T-helper 2 cell treated with Interferon-gamma antibody and Interleukin-4, amounts not matched to agents 100 ng/mL and 5 ng/mL, for 36 hours (primary cell): ENCODE results near the gene DPP3. TPM values are rescaled to one million over a fixed set of nuclear protein-coding genes. Genes with fewer than 3 reads are reported as not detected.

ENCODE experiments used
- intact Hi-C: fragments of 100-400 bp; cut with micrococcal nuclease; formaldehyde crosslinking; loops from one replicate; pipeline ENCODE4 v1.15.1; 2023
- total RNA-seq: library from RNA; stranded (reverse); gene quantifications from 2 replicates; pipeline ENCODE4 v1.2.3, GENCODE V29; 2022

DPP3 gene
- total RNA-seq, 1 donor from 2014 or later, result 89.6 TPM

DNA sequence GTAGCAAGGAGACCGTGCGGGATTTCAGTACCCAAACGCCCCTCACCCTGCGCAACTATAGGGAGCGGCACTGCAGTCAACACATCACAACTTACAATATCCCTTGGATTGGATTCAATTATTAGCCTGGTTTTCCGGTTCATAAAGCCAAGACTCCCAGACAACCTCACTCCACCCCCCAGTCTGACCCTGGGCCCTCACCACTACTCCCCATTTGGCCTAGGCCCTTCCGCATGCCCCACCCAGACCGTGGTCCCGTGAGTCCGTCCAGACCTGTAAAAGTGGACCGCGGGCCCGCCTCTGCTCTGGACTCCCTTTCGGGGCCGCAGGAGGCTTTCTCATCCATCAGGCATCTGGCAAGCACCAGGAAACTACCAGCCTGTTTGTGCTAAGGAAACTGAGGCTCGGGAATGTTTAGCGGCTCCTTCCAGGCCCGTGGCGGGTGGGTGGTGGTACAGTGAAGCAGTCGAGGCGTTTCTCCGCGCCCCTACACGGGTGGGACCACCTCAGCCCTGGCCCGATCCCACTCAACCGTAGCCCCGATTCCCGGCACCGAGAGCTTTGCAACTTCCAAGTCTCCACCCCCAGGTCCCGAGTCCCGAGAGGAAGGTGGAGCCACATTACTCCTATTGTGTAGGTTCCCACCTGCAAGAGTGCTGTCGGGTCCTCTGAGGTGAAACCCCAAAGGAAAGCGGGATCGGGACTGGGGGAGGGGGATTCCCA is 679 bp upstream of the DPP3 start:
- intact Hi-C loops, result loop anchor here (1.0 to 5.0 kb wide), 8 partner anchors 13 to 862 kb away; partner anchors contain the start of genes ACTN3, BBS1, PCNX3 and PELI3

DNA sequence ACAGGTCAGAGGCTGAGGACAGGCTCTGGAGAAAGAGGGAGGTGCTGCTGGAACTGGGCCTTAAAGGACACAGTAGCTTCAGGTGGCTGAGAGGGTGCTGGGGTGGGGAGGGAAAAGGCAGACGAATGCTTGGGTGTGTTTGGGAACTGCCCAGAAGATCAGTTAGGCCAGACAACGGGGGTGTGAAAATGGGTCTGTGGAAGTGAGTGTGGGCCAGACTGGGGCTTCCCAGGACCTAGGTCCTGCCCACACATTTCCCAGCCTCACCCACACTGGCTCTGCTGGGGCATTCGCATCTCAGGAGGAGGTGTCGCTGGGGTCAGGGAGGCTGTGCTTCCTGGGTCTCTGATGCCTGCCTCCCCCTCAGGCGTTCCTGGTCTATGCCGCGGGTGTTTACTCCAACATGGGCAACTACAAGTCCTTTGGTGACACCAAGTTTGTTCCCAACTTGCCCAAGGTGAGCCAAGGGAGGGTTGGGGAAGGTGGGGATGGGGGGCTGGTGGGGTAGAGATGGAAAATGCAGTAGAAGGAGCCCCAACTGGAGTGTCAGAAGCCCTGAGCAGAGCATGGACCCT is 4.7 kb downstream of the DPP3 start:
- intact Hi-C loops, result loop anchor here (5.0 kb wide), 1 partner anchor 868 kb away; the partner anchor contains the start of gene PCNX3

DNA sequence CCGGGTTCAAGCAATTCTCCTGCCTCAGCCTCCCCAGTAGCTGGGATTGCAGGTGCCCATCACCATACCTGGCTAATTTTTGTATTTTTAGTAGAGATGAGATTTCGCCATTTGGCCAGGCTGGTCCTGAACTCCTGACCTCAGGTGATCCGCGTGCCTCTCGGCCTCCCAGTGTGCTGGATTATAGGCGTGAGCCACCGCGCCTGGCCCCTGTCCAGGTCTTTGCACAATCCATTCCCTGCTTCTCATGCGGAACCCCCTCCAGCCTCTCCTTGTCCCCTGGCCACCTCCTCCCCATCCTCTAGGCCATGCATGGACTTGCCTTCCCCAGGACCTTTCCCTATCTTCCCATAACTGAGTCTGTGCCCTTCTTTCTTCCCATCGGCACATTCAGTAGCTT is 8.7 kb downstream of the DPP3 start:
- intact Hi-C loops, result no loop called here

DNA sequence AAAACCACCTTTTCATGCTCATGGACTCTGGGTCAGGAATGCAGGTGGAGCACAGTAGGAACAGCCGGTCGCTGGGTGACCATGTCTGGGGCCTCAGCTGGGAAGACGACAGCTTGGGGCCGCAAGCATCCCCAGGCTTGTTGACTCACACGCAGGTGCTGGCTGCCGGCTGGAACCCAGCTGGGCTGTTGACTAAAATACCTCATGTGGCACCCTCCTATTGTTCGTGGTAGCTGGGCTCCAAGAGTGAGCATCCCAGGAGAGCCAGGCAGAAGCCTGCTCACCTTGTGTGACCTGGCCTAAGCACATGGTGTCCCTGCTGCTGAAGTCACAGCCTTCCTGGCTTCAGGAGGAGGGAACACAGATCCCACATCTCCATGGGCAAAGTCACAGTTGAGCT is 9.4 kb downstream of the DPP3 start:
- intact Hi-C loops, result no loop called here

DNA sequence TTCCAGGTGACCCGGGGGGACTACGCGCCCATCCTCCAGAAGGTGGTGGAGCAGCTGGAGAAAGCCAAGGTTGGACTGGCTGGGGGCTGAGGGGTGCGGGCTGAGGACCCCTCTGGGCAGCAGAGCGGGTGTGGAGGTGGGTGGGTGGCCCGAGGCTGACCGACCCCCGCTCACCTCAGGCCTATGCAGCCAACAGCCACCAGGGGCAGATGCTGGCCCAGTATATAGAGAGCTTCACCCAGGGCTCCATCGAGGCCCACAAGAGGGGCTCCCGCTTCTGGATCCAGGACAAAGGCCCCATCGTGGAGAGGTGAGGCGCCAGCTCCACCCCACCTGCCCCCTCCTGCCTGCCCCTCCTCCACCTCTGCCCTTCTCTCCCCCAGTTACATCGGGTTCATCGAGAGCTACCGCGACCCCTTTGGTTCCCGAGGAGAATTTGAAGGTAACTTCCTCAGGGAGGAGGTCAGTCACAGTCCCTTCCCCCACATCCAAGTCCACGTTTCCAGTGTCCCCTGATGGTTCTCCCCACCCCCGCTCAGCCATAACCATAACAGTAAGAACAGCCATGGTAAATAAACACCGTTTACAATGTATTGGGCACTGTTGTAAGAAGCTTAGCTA is 11.2 kb downstream of the DPP3 start:
- intact Hi-C loops, result no loop called here

DNA sequence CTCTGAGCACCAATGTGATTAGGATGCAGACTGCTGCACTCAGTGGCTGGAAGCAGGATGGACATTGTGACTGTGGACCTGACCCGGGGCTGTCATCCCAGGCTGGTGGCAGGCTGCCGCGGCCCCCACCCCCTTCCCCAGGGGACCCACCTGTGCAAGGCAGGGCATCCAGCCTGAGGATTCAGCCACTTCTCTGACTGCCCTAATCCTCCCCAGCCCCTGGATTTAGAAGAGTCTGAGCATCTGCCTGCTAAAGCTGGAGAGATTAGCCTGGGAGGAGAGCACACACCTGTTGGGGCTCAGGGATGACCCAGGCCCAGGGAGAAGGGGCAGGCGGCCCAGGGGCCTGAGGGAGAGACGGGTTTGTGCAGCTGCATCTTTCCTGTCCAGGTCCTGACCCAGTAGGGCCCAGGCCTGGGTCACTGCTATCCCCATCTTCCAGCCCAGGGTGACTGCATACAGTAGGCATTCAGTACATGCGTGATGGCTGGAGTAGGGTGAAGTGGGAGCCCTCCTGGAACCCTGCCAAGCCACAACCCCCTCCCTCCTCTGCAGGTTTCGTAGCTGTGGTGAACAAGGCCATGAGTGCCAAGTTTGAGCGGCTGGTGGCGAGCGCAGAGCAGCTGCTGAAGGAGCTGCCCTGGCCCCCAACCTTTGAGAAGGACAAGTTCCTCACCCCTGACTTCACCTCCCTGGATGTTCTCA is 12.1 kb downstream of the DPP3 start:
- intact Hi-C loops, result no loop called here

DNA sequence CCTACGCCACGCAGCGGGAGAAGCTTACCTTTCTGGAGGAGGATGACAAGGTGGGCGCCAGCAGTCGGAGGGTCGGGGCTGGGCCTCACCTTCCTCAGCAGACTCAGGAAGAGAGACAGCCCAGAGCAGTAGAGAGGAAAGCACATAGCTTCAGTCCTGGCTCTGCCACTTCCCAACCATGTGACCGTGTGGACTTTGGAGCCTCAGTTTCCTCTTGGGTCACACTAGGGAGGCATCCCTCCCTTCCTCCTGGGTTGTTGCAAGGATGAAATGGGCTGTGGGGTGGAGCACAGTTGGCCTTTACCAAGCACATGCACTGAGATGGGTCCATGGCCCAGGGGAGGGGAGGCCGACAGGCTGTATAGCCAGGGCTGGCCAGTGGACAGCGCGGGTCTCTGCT is 12.9 kb downstream of the DPP3 start:
- intact Hi-C loops, result no loop called here

DNA sequence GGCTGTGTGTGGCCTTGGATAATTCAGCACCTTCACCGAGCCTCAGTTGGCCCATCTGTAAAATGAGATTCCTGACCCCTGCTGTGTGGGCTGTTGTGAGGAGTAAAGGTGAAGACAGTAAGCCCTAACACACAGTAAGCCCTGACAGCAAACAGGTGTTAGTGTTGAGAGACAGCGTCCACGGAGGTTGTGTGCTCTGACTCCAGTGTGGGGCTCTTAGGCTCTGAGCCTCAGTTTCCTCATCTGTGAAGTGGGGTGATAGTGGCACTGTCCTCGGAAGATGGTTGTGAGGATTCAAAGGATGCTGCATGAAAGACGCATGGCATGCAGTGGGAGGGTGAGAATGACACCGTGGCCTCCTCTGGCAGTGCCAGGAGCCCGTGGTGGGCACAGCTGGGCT is 14.2 kb downstream of the DPP3 start:
- intact Hi-C loops, result no loop called here

DNA sequence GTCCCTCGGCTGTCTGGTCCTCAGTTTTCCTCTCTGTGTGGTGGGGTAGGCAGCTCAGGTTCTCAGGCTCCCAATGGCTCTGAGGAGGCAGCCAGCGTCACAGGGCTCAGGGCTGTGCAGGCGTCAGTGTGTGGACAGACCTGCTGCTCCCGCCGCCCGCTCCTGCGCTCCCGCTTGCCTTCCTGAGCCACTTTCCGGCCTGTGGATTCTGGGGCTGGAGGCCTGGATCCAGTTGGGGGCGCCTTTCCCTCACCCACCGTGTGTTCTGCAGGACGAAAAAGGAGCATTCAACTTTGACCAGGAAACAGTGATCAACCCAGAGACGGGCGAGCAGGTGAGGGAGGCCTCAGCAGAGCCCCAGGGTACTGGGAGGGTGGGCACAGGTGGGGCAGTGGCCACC is 14.7 kb downstream of the DPP3 start:
- intact Hi-C loops, result no loop called here

DNA sequence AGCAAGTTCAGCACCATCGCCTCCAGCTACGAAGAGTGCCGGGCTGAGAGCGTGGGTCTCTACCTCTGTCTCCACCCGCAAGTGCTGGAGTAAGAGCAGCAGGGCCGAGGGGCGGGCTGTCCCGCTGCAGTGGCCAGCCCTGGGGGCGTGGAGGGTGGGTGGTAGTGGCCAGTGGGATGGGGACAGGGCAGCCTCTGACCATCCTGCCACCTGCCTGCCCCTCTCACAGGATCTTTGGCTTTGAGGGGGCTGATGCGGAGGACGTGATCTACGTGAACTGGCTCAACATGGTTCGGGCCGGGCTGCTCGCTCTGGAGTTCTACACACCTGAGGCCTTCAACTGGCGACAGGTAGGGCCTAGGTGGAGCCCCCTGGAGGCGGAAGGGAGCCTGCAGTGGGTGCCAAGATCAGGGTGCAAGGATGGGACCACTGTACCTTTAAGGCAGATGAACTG is 15.2 kb downstream of the DPP3 start:
- intact Hi-C loops, result no loop called here

DNA sequence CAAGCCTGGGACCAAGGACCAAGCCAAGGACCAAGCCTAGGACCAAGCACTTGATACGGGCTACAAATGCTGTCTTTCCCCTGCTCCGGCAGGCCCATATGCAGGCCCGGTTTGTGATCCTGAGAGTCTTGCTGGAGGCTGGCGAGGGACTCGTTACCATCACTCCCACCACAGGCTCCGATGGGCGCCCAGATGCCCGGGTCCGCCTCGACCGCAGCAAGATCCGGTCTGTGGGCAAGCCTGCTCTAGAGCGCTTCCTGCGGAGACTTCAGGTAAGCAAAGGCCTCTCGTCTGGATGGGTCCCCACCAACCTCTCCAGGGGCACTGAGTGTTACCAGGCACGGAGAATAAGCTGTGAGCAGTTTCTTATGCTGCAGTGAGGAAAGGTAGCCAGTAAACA is 17.0 kb downstream of the DPP3 start:
- intact Hi-C loops, result no loop called here

DNA sequence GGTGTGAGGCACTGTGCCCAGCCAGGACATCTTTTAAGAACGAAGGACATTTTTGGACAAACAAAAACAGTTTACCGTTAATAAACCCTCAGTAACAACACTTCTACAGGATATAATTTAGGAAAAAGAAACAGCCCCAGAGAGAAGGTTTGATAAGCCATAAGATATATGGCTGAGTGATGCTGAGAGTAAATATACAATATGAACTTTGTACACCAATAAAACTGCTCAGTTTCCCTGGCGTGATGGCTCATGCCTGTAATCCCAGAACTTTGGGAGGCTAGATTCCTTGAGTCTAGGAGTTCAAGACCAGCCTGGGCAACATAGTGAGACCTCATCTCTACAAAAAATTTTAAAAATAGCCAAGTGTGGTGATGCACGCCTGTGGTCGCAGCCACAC is 18.3 kb downstream of the DPP3 start:
- intact Hi-C loops, result no loop called here

DNA sequence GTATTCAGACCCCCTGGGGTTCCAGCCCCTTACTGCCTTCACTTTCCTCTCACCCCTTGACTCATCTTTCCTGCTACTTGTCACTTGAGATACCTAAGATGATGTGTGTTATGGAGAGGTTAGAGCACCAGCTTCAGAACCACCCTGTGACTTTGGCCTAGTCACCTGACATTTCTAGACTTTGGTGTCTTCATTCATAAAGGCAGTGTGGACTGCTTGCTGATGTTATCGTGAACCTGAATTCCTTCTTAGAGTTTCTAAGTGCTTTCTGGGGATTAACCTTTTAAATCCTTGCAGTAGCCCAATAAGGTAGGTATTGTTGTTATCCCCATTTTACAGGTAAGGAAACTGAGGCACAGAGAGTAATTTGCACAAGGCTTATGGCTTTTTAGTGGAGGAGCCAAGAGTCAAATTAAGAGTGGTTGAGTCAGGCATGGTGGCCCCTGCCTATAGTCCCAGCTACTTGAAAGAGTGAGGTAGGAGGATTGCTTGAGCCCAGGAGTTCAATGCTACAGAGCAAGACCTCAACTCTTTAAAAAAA is 25.1 kb downstream of the DPP3 start:
- intact Hi-C loops, result no loop called here

DNA sequence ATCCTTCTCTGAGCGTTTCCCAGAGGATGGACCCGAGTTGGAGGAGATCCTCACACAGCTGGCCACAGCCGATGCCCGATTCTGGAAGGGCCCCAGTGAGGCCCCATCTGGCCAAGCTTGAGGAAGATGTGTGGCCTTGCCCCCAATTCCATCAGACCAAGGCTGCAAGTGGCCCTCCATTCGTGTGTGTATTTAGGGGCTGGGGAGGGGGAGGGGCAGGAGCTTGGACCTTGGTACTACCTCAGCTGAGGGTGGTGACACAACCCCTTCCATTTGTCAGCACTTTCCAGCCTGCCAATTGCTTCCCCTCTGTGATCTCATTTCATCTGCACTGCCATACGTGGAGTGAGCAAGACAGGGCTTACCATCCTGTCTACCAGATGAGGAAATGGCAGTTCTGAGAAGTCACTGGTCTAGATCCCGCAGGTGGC is 28.9 kb downstream of the DPP3 start:
- intact Hi-C loops, result no loop called here

DNA sequence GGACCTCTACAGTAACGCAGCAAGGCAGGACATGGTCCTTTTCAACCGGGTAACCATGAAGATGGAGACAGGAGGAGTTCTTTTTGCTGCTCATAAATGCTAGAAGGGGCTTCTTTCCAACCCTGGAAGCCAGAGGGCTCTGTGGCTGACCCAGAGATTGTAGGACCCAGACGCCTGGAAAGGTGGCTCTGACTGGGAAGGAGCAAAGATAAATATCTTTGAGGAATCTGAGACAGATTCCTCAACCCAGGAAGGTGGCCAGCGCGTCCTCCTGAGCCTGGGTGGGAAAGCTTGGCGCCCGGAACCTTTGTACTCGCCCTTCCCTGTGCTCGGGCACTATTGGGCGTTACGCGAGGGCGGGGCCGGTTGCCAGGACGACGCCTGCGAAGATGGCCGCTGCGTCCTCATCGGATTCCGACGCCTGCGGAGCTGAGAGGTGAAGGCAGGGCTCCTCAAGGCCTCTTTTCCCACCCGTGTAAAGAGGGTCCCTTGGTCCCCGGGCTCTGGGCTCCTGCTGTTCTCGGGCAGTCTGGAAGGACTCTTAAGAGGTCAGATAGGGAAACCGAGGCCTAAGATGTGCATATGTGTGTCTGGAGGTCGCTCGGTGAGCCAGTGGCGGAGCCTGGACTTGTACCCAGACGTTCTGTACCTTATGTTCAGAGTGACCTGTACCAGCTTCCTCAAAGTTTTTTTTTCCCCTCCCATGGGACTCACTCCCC is 30.2 kb downstream of the DPP3 start, which contains the start of gene BBS1:
TSS of gene BBS1 (plus strand) at position 365 of the 719 bp plus-strand sequence. CDS start at position 390, 25 bp downstream.
- intact Hi-C loops, result loop anchor here (1.0 kb wide), 1 partner anchor 30 kb away; the partner anchor contains the start of gene DPP3

DNA sequence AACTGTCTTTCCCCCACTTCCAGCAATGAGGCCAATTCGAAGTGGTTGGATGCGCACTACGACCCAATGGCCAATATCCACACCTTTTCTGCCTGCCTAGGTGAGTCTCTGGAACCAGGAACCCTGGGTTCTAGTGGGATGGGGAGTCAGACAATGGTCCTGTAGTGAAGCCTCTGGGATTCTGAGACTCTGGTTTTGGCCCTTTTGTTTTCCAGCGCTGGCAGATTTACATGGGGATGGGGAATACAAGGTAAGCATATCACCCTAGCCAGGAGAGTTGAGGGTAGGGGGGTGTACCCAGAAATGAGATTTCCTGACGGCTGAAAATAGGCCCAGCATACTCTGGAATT is 30.7 kb downstream of the DPP3 start:
- intact Hi-C loops, result loop anchor here (1.0 kb wide), 1 partner anchor 31 kb away; the partner anchor contains the start of gene DPP3

DNA sequence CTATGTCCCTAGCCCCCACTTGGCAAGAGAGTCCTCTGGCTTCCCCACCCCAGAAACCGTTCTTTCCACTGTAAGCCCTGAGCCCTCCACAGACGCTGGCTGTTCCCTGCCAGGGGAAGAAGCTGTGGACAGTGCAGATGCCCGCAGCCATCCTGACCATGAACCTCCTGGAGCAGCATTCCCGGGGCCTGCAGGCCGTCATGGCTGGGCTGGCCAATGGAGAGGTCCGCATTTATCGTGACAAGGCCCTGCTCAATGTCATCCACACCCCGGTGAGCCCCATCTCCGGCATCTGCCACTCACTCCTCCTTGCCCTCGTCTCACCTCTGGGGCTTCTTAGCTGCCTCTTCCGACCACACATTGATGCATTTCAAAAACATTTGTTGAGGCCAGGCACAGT is 43.4 kb downstream of the DPP3 start:
- intact Hi-C loops, result no loop called here

DNA sequence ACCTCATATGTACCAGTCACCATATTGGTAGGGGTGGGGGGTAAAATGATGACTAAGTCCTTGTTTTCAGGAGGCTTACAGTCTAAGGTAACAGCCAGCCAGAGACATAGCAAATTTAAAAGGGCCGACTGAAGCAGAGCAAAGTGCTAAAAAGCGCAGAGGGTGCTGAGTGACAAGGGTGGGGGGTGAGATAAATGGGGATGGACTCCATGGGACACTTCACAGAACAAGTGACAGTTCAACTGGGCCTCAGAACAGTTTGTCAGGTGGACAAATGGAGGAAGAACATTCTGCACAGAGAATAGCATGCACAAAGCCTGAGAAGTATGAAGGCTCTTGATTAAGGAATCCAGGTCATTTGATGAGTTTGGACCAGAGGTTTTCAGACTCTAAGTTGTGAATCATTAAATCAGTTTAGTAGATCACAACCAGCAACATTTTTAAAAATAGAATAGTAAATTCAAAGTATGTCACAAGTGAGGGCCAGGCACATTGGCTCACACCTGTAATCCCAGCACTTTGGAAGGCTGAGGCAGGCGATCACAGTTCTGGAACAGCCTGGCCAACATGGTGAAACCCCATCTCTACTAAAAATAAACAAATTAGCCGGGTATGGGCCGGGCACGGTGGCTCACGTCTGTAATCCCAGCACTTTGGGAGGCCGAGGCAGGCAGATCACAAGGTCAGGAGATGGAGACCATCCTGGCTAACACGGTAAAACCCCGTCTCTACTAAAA is 44.2 kb downstream of the DPP3 start:
- intact Hi-C loops, result no loop called here

DNA sequence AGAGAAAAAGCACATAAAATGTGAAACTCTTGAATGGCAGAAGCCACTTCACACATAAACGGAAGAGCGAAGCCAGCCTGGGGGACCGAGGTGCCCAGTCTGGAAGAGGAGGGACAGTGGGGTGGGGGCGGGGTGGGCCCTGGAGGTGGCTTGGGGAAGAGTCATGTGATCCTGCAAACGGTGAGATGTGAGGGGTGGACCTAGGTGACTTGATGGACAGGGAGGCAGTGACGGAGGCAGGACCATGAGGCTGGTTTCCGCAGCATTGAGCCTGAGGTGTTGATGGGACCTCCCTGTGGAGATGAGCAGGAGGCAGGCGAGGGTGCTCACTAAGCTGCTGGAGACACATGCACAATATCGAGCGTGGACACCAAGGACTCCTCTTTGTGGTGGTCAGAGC is 48.8 kb downstream of the DPP3 start:
- intact Hi-C loops, result no loop called here

DNA sequence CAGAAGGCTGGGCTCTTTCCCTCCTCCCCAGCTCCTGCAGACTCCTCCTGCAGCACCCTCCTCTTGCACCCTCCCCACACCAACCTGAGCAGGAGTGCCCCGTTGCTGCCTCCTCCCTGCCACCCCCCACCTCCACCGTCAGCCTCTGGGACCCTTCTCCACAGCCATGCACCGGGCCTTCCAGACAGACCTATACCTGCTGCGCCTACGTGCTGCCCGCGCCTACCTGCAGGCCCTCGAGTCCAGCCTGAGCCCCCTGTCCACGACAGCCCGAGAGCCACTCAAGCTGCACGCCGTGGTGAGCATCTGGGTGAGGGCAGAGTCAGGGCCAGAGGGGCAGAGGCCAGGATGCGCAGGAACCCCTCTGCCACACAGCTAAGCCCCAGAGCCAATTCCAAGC is 49.4 kb downstream of the DPP3 start:
- intact Hi-C loops, result no loop called here
